Activated CD8-positive, alpha-beta memory T cell treated with anti-CD3 and anti-CD28 coated beads for 1 hour (primary cell): ENCODE data around the gene CELF2.
"Not testable (repeated sequence)": the region's sequence is repeated elsewhere in the genome, so short reads cannot be mapped to it uniquely, and the experiment has no call there.

Experiments
- DNase-seq, 2 donors: peaks; one replicate each; pipeline ENCODE4 v3.0.0-alpha.2; 2020; ENCODE audit warnings: low read depth in 1 of 2; ENCODE audit errors: extremely low read depth in 1 of 2

The CELF2 gene

DNA sequence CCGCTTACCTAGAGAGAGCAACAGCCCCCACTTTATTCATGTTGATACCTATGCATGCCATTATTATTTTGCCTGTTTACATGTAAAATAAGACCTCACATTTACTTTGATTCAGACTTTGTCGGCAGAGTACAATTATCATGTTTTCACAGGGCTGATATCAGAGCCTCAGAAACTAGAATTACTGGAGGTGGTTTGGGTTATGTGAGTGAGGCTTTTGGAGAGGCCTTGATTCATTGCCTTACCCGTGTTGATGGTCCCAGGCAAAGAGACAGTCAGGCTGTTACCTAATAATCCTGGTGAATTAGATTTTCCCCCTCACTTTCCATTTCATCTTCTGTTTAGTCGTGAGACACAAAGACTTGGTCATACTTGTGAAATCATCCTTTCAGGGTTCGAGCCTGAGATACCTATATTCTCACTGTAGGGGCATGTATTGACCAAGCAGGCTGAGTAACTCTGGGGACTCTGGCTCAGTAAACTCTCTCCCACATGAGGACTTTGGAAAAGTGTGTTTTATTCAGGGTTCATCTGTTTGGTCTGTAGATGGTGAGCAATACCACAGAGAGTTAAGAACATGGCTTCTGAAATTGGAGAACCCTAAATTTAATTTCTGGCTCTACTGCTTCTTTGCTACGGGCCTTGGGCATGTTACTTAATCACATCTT lies 150.9 kb downstream of the CELF2 start:
- DNase-seq, result no peak

GRCh38 chr10:11169976-11170375 lies 152.3 kb downstream of the CELF2 start:
- no peak for DNase-seq

DNA sequence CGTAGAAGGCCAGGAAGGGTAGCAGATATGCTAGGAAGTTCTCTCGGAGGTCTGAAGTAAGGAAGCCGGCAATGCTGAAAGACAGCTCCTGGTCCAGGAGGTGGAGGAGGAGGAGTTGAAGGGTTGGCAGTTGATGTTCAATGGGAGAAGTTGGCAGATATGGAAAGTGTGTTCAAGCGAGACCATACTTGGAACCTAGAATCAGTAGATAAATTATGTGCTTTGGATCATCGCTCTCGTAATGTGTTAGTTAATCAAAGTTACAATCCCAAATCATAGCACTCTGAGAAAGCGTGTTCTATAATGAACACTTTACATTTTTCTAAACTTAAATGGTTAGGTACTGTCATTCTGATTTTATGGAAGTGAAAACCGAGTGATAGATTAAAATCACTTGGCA lies 152.9 kb downstream of the CELF2 start:
- no peak for DNase-seq

- DNase-seq, result no peak
These were observed 153.6 kb downstream of the CELF2 start for GRCh38 chr10:11170993-11171851.

DNA sequence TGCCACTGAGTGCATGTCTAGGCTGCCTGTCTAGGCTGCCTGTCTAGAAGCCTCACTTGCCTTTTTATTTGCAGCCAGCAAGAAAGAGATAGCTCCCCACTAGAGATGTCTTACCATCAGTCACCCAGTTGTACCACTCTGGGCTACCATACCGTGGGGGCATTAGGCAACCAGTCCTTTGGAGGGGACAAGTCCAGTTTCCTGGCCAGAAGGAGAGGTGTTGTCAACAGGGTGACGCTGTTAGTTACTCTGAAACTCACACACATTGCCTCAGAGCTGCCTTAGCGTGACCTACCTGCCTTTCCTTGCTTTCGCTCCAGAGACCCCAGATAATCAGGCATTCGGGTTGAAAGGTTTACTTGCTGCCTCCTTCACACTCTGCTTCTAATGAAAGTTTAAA lies 155.4 kb downstream of the CELF2 start:
- DNase-seq, result no peak

- DNase-seq, result no peak
These were observed 158.2 kb downstream of the CELF2 start for GRCh38 chr10:11175823-11176243.

DNA sequence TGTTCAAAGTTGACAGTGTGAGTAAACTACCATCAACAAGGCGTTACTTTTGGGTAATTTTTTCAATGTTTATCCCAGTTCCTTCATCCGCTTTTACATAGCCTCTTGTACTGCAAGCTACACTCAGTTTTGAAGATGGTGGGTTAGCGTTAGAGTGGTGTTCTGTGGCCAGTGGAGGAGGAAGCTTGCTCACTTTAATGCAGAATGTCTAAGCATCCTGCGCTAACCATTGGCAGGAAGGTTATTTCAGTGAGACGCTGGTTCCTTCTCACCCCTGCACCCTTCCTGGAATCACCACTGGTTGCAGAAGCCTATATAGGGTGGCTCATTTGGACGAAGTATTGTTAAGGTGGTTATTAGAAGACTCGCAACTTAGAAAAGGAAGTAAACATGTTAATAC lies 159.1 kb downstream of the CELF2 start:
- no peak for DNase-seq

DNA sequence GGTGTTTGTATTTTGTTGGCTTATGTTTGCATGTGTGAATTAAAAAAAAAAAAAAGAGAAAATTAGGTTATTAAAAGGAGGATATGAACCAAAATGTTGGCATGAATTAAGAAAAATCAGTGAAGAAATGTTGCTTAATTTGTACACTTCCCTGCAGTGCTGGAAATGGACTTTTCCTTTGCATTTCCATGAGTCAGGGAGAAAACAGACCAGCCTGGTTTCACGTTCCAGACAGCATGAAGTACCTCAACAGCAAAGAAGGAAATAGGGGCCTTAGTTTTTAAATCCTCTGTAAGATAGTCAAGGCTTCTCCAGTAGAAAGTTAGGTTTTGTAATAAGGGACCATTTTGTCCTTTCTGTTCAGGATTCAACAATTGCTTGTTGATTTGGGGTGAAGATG lies 159.7 kb downstream of the CELF2 start:
- DNase-seq, result no peak

GRCh38 chr10:11177926-11178471 lies 160.3 kb downstream of the CELF2 start:
- no peak for DNase-seq

- peak; percentile 61 to 72 for DNase-seq
These were observed 161.2 kb downstream of the CELF2 start for GRCh38 chr10:11178606-11179515.

DNA sequence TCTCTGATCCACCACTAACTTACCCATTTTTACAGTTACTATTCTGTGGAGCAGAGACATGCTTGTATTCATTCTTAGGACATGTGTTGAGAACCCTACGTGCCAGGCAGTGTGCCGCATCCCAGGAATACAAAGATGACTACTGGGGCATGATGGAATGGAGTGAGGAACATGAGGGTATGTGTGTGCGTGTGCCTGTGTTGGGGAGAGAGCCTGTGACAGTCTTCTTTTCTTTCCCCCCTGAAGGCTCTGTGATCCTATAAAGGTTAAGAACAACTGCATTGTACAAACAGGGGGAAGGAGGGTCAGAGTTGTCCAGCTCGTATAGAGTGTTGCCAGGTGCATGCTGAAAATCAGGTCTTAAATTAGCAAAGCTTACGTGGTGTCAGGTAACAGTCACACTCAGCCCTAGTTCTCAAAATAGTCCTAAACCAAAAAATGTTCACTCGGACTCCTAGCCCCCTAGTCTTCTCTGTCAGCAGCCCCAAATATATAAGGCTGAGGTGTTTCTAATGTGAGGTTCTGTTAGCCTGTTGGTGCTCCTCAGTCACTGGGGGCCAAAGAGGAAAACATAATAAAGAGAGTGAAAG lies 161.9 kb downstream of the CELF2 start:
- no peak for DNase-seq

DNA sequence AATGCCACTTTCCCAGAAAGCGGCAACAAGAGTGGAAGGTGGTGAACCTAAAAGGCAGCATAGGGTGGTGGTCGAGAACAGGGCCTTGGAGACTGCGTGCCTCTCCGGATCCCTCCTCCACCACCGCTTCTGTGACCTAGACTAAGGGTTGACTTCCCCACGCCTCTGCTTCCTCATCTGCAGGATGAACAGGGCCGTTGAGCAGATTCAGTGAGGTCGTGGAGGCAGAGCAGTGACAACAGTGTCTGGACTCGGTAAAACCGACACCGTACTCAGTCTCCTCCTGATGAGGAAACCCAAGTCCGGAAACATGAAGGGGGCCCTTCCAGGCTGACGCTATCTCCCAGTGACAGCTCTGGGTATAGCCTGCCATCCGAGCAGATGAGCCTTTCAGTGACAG lies 162.6 kb downstream of the CELF2 start:
- DNase-seq, result no peak

DNA sequence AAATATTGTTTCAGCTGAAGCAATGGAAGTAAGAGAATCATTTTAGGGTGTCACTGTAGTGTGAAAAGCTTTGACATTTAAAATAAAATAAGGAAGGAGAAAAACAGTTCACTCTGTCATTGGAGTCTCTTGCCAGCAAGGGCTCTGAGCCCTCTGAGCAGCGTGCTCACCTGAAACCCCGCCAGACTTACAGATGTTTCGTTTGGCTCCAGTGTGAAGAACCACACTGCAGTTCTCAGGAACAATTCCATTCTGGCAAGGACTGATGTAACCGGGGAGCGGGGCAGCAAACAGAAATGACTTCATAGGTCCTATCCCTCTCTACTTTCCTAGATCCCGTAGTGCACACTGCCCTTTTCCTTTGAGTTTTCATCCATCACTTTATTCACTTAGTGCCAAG lies 164.3 kb downstream of the CELF2 start:
- DNase-seq, result no peak

DNA sequence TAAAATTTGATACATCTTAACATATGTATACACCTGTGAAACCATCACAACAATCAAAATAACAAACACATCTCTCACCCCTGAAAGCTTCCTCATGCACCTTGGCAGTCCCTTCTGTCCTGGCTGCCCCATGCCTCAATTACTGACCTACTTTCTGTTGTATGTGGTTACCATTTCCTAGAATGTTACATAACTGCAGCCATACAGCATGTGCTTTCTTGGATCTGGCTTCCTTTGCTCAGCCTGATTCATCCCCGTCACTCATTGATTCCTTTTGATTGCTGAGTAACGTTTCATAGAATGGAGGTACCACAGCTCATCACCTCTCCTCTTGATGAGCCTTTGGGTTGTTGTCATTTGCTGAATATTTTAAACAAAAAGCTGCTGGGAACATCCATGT lies 165.3 kb downstream of the CELF2 start:
- no peak for DNase-seq

DNA sequence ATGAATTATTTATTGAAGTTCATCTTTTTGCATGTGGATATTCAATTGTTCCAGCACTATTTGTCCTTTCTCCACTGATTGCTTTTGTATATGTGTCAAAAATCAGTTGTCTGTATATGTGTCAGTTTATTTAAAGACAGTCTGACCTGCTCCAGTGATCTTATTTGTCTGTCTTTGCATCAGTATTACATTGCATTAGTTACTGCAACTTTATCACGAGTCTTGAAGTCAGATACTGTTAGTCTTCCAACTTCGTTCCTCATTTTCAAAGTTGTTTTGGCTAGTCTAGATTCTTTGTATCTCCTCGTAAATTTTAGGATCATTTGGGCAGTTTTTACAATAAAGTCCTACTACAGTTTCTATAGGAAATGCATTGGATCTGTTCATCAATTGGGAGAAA lies 166.4 kb downstream of the CELF2 start:
- no peak for DNase-seq

DNA sequence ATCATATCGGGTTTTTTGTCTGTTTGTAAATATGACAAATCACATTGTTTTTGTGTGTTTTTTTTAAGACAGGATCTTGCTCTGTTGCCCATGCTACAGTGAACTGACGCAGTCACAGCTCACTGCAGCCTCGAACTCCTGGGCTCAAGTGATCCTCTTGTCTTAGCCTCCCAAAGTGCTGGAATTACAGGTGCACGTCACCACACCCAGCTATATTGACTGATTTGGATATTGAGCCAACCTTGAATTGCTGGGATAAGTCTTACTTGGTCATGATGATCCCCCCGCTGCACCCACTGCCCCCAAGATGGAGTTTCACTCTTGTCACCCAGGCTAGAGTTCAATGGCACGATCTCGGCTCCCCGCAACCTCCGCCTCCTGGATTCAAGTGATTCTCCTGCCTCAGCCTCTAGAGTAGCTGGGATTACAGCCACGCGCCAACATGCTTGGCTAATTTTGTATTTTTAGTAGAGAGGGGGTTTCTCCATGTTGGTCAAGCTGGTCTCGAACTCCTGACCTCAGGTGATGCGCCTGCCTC lies 167.5 kb downstream of the CELF2 start:
- not testable (repeated sequence) for DNase-seq

- no peak for DNase-seq
These were observed 168.7 kb downstream of the CELF2 start for GRCh38 chr10:11186374-11186773.

- no peak for DNase-seq
These were observed 172.1 kb downstream of the CELF2 start for GRCh38 chr10:11189582-11190376.

- no peak for DNase-seq
These were observed 173.5 kb downstream of the CELF2 start for GRCh38 chr10:11191190-11191589.

GRCh38 chr10:11191678-11192077 lies 174.0 kb downstream of the CELF2 start:
- DNase-seq, result no peak
